ENCODE measurements around the gene ZNF423. TPM values are rescaled to one million over a fixed set of nuclear protein-coding genes. Genes with fewer than 3 reads are reported as not detected.

The ZNF423 gene
- total and polyA plus RNA-seq, 5 donors, result 5.5 to 22.2 (median 14.4) TPM

DNA sequence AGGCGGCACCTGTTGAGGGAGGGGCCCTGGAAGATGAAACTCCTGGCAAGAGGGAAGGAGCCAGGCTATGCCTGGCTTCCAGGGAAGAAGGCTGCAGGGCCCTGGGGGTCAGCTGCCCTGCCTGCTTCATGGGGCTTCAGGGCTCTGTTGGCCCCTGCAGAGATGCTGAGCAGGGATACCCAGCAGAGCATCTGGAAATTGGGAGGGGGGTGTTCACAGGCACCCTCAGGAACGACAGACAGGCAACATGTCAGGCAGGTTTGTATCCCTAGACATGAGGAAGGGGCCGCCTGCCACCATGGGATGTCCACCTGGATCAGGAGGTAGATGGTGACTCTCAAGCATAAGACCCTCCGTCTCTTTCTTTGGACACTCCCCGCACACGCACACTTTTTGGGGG, 13.8 kb upstream of the ZNF423 start:
- intact Hi-C loops (cut with DNase I), result loop anchor here in 1 of 4 donors (10.0 kb wide), 1 partner anchor 375 kb away; no protein-coding TSS in a partner anchor
- Histone ChIP-seq H3K4me1 (ENCODE audit: control insufficient read depth, insufficient read depth, low read length) (no peaks in the 10 kb centered on the region), H3K27me3 (ENCODE audit: control insufficient read depth, insufficient read depth) (no peaks in the 10 kb centered on the region), H3K27ac (ENCODE audit: low read length) (no peak overlapping the region), H3K4me3 (ENCODE audit: low read length) (no peak overlapping the region), H3K9me3 (ENCODE audit: control insufficient read depth, low read length) (no peaks in the 10 kb centered on the region)
- 94% methylated on average over 6 of the region's 6 CpGs for WGBS
- ATAC-seq (no peak), DNase-seq (no peak)

DNA sequence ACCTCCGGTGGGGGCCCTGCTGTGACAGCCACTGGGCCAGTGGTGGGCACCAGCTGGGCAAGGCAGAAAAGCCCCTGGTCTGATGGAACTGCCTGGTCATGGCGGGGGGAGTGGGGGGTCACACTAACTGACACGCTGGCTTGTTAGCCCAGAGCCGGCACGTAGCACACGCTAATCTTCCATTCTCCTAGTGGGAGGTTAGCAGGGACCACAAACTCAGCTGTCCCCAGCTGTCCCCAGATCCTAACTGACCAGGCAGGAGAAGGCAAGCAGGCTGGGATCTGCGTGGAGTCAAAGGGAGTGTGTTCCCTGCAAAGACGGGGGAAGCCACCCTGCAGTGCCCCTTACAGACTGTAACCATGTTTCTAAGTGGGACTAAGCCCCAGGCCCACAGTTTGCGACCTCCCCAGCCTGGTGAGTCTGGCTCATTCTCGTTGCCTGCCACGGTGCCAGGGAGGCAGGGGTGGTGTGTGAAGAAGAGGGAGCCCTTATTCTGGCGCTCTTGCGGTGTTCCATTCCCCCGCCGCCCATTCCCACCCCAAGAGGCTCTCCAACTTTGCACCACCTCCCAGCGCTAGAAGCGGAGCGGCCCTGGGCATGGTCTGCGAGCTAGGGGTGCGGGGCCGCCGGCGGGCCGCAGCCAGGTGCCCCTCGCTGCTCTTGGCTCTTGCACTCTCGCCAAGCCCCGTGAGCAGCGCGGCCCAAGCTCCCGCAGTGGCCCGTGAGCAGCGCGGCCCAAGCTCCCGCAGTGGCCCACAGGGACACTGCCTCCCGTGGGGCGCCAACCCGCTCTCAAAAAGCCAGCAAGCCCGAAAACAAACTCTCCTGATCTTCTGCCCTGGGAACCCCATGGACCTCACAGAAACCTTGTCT, 12.1 kb upstream of the ZNF423 start:
- Histone ChIP-seq H3K9me3 (ENCODE audit: control insufficient read depth, low read length) (no peaks in the 10 kb centered on the region), H3K4me1 (ENCODE audit: control insufficient read depth, insufficient read depth, low read length) (no peaks in the 10 kb centered on the region), H3K27me3 (ENCODE audit: control insufficient read depth, insufficient read depth) (no peaks in the 10 kb centered on the region), H3K4me3 (ENCODE audit: low read length) (no peak overlapping the region), H3K27ac (ENCODE audit: low read length) (no peak overlapping the region)
- ATAC-seq (no peak), DNase-seq (no peak)
- intact Hi-C loops (cut with DNase I), result no loop called here
- WGBS, result 76% methylated on average over 38 of the region's 38 CpGs

DNA sequence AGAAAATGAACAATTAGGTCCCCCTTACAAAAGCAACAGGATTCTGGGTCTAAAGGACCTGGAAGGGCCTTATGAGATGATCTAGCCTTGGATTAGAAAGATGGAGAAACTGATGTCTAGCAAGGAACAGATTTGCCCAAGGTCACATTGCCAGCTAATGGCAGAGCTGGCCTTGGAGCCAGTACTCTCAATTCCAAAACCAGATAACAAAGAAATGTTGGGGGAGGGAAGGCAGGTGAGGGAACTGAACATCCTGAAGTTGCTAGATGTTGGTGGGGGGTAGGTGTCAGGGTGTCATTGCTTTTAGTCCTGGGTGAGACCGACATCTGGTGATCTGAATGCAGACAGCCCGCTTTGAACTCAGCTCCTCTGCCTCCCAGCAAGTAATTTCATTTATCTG, 11.3 kb upstream of the ZNF423 start:
- Histone ChIP-seq H3K4me1 (ENCODE audit: control insufficient read depth, insufficient read depth, low read length) (no peaks in the 10 kb centered on the region), H3K27me3 (ENCODE audit: control insufficient read depth, insufficient read depth) (no peaks in the 10 kb centered on the region), H3K4me3 (ENCODE audit: low read length) (no peak overlapping the region), H3K9me3 (ENCODE audit: control insufficient read depth, low read length) (no peaks in the 10 kb centered on the region), H3K27ac (ENCODE audit: low read length) (no peak overlapping the region)
- ATAC-seq (no peak), DNase-seq (no peak)
- intact Hi-C loops (cut with DNase I), result no loop called here
- 97% methylated on average over 2 of the region's 2 CpGs for WGBS

DNA sequence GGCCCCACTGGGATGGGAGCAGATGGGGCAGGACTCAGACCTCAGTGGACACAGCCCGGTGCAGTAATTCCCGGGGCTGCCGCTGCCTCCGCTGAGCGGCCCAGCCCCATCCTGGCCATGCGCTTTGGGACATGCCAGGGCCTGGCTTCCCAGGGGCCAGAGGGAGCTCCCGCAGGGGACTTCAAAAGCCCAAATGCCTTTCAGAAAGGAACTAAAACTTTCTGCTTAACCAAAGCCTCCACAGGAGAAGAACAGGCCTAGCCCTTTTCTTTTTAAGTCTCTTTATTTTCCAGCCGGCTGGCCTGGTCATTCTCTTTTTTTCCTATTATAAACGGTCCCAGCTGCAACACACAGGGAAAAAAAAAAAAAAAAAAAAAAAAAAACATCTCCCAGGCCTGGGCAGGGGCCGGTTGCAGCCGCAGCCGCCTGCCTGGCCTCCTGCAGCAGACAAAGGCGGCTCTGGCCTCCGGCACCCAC, 10.7 kb upstream of the ZNF423 start:
- DNase-seq (no peak), ATAC-seq (peak; percentile 50 to 55)
- intact Hi-C loops (cut with DNase I), result no loop called here
- 61% methylated on average over 14 of the region's 14 CpGs for WGBS
- Histone ChIP-seq H3K4me3 (ENCODE audit: low read length) (no peak overlapping the region), H3K27me3 (ENCODE audit: control insufficient read depth, insufficient read depth) (no peaks in the 10 kb centered on the region), H3K4me1 (ENCODE audit: control insufficient read depth, insufficient read depth, low read length) (no peaks in the 10 kb centered on the region), H3K27ac (ENCODE audit: low read length) (no peak overlapping the region), H3K9me3 (ENCODE audit: control insufficient read depth, low read length) (no peaks in the 10 kb centered on the region)

DNA sequence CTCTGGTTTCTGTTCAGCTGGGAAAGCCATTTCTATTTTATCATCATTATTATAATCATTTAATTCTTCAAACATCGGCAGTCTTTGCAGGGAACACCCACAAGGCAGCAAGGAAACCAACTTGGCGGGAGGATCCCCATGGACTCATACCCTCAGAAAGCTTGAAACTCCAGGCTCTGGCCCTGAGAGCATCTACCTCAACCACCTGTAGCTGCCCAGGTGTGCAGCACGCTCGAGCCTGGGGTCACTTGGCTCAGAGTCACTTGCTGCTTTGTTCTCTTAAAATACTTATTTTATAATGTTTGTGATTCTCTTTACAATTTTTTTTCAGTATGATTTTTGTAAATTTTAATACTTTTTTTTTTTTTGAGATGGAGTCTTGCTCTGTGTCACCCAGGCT, 6.8 kb upstream of the ZNF423 start:
- no peak for DNase-seq
- H3K4me3 ChIP-seq (ENCODE audit: low read length), result no peak overlapping the region
- ATAC-seq, result no peak
- H3K9me3 ChIP-seq (ENCODE audit: control insufficient read depth, low read length), result no peaks in the 10 kb centered on the region
- intact Hi-C loops (cut with DNase I), result no loop called here
- no peaks in the 10 kb centered on the region for H3K27me3 ChIP-seq (ENCODE audit: control insufficient read depth, insufficient read depth)
- H3K4me1 ChIP-seq (ENCODE audit: control insufficient read depth, insufficient read depth, low read length), result no peaks in the 10 kb centered on the region
- no peak overlapping the region for H3K27ac ChIP-seq (ENCODE audit: low read length)
- WGBS, result 64% methylated on average over 4 of the region's 4 CpGs

DNA sequence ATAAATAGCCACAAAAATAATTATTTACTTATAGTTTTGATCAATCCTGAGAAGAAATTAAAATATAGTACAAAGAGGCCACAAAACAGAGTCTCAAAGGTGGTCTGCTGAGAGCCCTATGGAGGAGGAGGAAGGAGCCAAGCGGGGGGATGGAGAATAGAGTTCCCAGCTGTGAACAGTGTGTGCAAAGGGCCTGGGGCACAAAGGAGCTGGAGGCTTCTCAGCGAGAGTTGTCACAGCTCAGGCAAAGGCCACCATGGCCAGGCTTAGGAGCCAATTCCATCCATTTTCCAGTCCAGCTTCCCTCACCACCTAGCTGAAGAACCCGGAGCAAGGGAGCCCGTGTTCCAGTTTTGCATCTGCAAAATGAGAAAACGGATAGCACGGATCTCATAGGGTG, 5.4 kb upstream of the ZNF423 start:
- Histone ChIP-seq H3K27me3 (ENCODE audit: control insufficient read depth, insufficient read depth) (no peaks in the 10 kb centered on the region), H3K27ac (ENCODE audit: low read length) (no peak overlapping the region), H3K4me3 (ENCODE audit: low read length) (no peak overlapping the region), H3K4me1 (ENCODE audit: control insufficient read depth, insufficient read depth, low read length) (no peaks in the 10 kb centered on the region), H3K9me3 (ENCODE audit: control insufficient read depth, low read length) (no peaks in the 10 kb centered on the region)
- 91% methylated on average over 6 of the region's 6 CpGs for WGBS
- intact Hi-C loops (cut with DNase I), result no loop called here
- ATAC-seq (no peak), DNase-seq (no peak)

DNA sequence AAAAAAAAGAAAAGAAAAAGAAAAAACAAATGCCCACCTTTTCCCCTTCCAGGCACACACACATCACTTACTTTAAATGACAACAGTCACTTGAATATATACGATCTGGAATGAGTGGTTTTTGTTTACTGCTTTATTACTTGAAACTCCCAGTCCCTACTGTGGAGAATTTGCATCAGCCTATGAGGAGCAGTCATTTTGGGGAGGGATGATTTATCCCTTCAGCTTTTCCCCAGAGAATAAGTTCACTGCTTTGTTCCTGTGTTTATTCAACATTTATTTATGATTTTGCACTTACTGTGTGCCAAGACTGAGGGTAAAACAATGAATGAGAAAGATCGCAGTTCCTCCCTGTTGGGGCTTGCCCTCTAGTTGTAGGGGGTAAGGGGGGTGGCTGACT, 4.7 kb upstream of the ZNF423 start:
- DNase-seq (no peak), ATAC-seq (no peak)
- H3K4me1 ChIP-seq (ENCODE audit: control insufficient read depth, insufficient read depth, low read length), result no peaks in the 10 kb centered on the region
- no peaks in the 10 kb centered on the region for H3K9me3 ChIP-seq (ENCODE audit: control insufficient read depth, low read length)
- H3K27me3 ChIP-seq (ENCODE audit: control insufficient read depth, insufficient read depth), result no peaks in the 10 kb centered on the region
- no peak overlapping the region for H3K4me3 ChIP-seq (ENCODE audit: low read length)
- H3K27ac ChIP-seq (ENCODE audit: low read length), result no peak overlapping the region
- 57% methylated on average over 2 of the region's 2 CpGs for whole genome bisulfite sequencing
- intact Hi-C loops (cut with DNase I), result no loop called here

DNA sequence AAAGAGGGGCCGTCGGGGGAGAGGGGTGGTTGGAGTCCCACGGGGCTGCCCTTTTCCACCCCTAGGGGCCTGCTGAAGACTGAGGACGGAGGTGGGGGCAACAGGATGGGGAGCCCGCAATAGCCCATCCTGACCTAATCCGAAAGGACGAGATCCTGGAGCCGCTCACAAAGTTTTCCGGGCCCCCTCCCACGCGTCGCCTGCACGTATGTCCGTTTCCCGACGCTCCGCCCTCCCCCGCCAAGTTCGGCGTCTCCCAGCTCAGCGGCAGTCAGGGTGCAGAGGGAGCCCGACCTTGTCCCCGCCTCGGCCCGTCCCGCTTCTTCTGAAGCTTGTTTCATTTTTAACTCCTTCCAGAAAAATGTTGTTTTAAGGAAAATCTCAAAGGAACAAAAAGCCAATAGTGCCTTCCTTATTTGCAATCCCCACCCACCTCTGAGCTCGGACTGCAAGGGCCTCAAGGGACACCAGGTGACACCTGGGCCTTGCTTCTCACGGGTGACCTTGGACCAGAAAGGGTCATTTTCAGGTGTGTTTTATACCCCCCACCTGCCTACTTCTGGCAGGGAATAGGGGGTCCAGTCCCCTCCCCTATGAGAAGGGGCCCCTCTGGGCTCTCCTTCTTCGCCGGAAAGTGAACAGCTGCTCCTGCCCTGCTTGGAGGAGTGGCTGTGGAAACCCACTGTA, 3.4 kb upstream of the ZNF423 start:
- DNase-seq (peak; percentile 86 to 92 (median 92)), ATAC-seq (peak; percentile 35 to 60)
- no peaks in the 10 kb centered on the region for H3K4me1 ChIP-seq (ENCODE audit: control insufficient read depth, insufficient read depth, low read length)
- H3K9me3 ChIP-seq (ENCODE audit: control insufficient read depth, low read length), result no peaks in the 10 kb centered on the region
- intact Hi-C loops (cut with DNase I), result loop anchor here in 3 of 4 donors (5.0 to 10.0 kb wide), 5 partner anchors 74 to 372 kb away; no protein-coding TSS in a partner anchor
- peak overlapping the region; percentile 96 for H3K4me3 ChIP-seq (ENCODE audit: low read length)
- peak overlapping the region; percentile 50 for H3K27ac ChIP-seq (ENCODE audit: low read length)
- H3K27me3 ChIP-seq (ENCODE audit: control insufficient read depth, insufficient read depth), result no peaks in the 10 kb centered on the region
- WGBS, result 10% methylated on average over 30 of the region's 30 CpGs

DNA sequence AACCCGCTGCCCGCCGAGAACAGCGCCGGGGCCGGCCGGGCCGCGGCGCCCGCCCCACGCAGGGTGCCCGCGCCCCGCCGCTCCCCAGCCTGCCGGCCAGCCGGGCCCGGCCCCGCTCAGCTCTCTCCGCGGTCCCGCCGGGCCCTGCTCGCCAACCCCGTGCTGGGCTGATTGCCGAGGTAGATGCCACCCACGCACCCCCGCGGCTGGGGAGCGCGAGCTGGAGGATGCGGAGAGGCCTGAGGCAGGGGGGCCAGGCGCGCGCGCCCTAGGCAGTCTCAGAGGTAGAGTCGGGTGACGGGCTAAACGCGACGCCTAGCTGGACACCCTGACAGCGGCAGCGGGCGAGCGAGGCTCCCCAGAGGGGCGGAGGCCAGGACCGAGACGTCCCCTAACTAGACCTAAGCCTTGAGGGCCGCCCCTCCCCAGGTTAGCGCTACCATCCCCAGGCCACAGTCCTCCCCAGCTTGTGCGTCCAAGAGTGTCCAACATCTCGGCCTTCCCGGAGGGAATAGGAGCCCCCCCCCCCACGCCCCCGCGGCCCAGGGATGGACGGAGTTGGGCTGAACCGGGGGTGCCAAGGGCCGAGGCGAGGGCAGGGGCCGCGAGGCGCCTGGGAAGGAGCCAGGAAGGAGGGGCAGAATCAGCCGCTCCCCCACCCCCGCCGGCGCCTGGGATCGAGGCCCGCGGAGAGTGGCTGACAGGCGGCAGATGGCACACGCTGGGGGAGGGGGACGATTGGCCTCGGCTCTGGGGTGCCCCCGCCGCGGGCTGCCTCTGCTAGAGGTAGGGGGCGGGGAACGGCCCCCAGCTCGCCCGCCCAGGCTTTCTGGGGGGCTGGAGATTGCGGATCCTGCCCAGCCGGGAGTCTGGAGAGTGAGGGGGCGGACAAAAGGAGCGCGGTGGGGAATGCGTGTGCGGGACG, 2.5 kb upstream of the ZNF423 start:
- 1% methylated on average over 90 of the region's 90 CpGs for WGBS
- no peaks in the 10 kb centered on the region for H3K9me3 ChIP-seq (ENCODE audit: control insufficient read depth, low read length)
- peak overlapping the region; percentile 96 for H3K4me3 ChIP-seq (ENCODE audit: low read length)
- peak overlapping the region; percentile 59 for H3K27ac ChIP-seq (ENCODE audit: low read length)
- ATAC-seq, result peak; percentile 19 to 38
- no peaks in the 10 kb centered on the region for H3K27me3 ChIP-seq (ENCODE audit: control insufficient read depth, insufficient read depth)
- peak; percentile 74 to 88 (median 88) for DNase-seq
- intact Hi-C loops (cut with DNase I), result loop anchor here in 3 of 4 donors (5.0 to 10.0 kb wide), 5 partner anchors 74 to 371 kb away; no protein-coding TSS in a partner anchor
- H3K4me1 ChIP-seq (ENCODE audit: control insufficient read depth, insufficient read depth, low read length), result no peaks in the 10 kb centered on the region

DNA sequence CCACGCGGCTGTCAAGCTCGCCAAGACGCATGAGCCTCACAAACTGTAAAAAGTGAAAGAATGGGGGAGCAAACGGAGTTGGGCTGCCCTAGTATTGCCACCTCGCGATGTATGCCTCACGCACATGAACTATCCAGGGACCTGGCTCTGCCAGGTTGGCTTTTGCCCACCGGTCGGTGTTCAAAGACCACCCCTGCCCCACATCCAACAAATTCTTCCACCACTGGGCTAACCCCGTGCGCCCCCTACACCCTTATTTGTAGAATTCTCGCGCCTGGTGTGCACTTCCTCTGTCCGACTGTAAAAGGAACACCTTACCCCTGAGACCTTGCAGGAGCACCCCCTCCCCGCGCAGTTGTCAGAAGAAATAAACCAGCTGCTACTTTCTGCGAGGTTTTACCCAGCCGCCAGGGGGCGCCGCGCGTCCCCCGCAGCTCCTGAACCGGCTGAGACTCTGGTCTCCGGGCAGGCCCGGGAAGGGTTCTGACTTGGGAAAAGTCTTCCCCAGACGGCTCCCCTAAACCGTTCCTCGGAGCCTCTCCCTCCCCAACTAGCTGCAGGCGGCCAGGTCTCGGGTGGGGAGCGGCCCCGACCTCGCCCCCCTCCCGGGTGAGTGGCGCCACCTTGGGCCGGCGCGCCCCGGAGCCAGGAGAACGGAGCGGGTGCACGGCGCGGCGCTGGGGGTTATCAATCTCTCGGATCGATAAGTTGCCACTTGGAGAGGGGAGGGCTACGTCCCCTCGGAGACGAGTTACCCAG, 1.7 kb upstream of the ZNF423 start:
- DNase-seq (peak; percentile 65 to 86 (median 84)), ATAC-seq (no peak)
- Histone ChIP-seq H3K4me1 (ENCODE audit: control insufficient read depth, insufficient read depth, low read length) (no peaks in the 10 kb centered on the region), H3K27ac (ENCODE audit: low read length) (peak overlapping the region; percentile 91), H3K4me3 (ENCODE audit: low read length) (peak overlapping the region; percentile 96), H3K27me3 (ENCODE audit: control insufficient read depth, insufficient read depth) (no peaks in the 10 kb centered on the region), H3K9me3 (ENCODE audit: control insufficient read depth, low read length) (no peaks in the 10 kb centered on the region)
- WGBS, result under 1% methylated on average over 52 of the region's 52 CpGs
- intact Hi-C loops (cut with DNase I), result loop anchor here in 3 of 4 donors (5.0 to 10.0 kb wide), 5 partner anchors 73 to 370 kb away; no protein-coding TSS in a partner anchor

Measured in right cardiac atrium (tissue), 5 donors.